ENCODE measurements around the gene SLC1A5.

GRCh38 chr19:46821512-46822409, 33.4 kb upstream of the SLC1A5 start:
- TF ChIP-seq EP300 (conservative IDR thresholded peaks at IDR 0.05; ENCODE audit: poor library complexity, severe bottlenecking) (no peak), CTCF (IDR thresholded peaks at IDR 0.05; ENCODE audit: poor library complexity, severe bottlenecking) (no peak), POLR2AphosphoS5 (IDR thresholded peaks at IDR 0.05) (no peak), EZH2 (IDR thresholded peaks at IDR 0.05; ENCODE audit: borderline replicate concordance, insufficient read depth, low read length, poor library complexity, severe bottlenecking) (no peak), SMC3 (conservative IDR thresholded peaks at IDR 0.05; ENCODE audit: poor library complexity) (no peak), RAD21 (conservative IDR thresholded peaks at IDR 0.05) (no peak), REST (IDR thresholded peaks at IDR 0.05; ENCODE audit: borderline replicate concordance) (no peak), TAF1 (IDR thresholded peaks at IDR 0.05; ENCODE audit: low read depth) (no peak), MXI1 (conservative IDR thresholded peaks at IDR 0.05; ENCODE audit: poor library complexity, severe bottlenecking) (no peak)
